Right kidney (tissue), 1 donor: ENCODE measurements around the gene ANKS1A.
"Not testable (repeated sequence)": the region's sequence is repeated elsewhere in the genome, so short reads cannot be mapped to it uniquely, and the experiment has no call there.

ENCODE experiments used
- DNase-seq: peaks from one replicate; pipeline ENCODE4 v3.0.0-alpha.2; 2016

Gene ANKS1A

GRCh38 chr6:34999153-34999552, 110.1 kb downstream of the ANKS1A start:
- DNase-seq: not testable (repeated sequence)

GRCh38 chr6:34999962-35000361, 110.9 kb downstream of the ANKS1A start:
- DNase-seq: not testable (repeated sequence)

- not testable (repeated sequence) for DNase-seq
Measured at GRCh38 chr6:35001349-35001748, 112.3 kb downstream of the ANKS1A start.

GRCh38 chr6:35003886-35004530, 115.0 kb downstream of the ANKS1A start:
- DNase-seq: not testable (repeated sequence)

- no peak for DNase-seq
Measured at GRCh38 chr6:35007016-35007415, 118.0 kb downstream of the ANKS1A start.

- no peak for DNase-seq
Measured at GRCh38 chr6:35008858-35009257, 119.8 kb downstream of the ANKS1A start.

- DNase-seq: no peak
Measured at GRCh38 chr6:35011096-35012041, 122.3 kb downstream of the ANKS1A start.

- DNase-seq: no peak
Measured at GRCh38 chr6:35013701-35014100, 124.6 kb downstream of the ANKS1A start.

GRCh38 chr6:35014341-35014740, 125.3 kb downstream of the ANKS1A start:
- DNase-seq: no peak

- DNase-seq: no peak
Measured at GRCh38 chr6:35014786-35015185, 125.7 kb downstream of the ANKS1A start.

GRCh38 chr6:35015476-35015875, 126.4 kb downstream of the ANKS1A start:
- DNase-seq: no peak

- no peak for DNase-seq
Measured at GRCh38 chr6:35015996-35016395, 126.9 kb downstream of the ANKS1A start.

GRCh38 chr6:35016502-35017321, 127.7 kb downstream of the ANKS1A start:
- peak; percentile 65 for DNase-seq

- DNase-seq: peak; percentile 57
Measured at GRCh38 chr6:35017411-35018181, 128.5 kb downstream of the ANKS1A start.

- no peak for DNase-seq
Measured at GRCh38 chr6:35018182-35018519, 129.1 kb downstream of the ANKS1A start.

GRCh38 chr6:35018746-35019145, 129.7 kb downstream of the ANKS1A start:
- no peak for DNase-seq

- no peak for DNase-seq
Measured at GRCh38 chr6:35019171-35019570, 130.1 kb downstream of the ANKS1A start.

- DNase-seq: no peak
Measured at GRCh38 chr6:35019831-35020230, 130.8 kb downstream of the ANKS1A start.

GRCh38 chr6:35021004-35021403, 131.9 kb downstream of the ANKS1A start:
- DNase-seq: no peak

- no peak for DNase-seq
Measured at GRCh38 chr6:35023091-35024000, 134.3 kb downstream of the ANKS1A start.

- peak; percentile 36 for DNase-seq
Measured at GRCh38 chr6:35024551-35025054, 135.5 kb downstream of the ANKS1A start.
